ENCODE results near the gene UVSSA.
"Not testable (repeated sequence)": the region's sequence is repeated elsewhere in the genome, so short reads cannot be mapped to it uniquely, and the experiment has no call there.

The UVSSA gene

DNA sequence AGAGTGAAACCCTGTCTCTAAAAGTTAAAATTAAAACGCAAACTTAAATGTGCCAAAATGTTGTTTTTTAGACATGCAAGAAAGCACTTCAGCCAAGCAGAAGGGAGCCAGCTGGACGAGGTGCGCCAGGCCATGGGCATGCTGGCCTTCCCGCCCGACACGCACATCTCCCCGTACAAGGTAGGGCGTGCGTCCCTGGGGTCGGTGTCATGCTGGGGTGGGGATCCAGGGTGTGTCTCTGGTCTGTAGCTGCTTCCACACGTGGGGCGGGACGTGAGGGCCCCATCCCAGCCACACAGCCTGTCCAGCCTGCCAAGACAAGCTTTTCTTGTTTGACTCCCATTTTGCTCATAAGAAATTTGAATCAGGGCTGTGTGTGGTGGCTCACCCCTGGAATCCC is 14.3 kb upstream of the UVSSA start:
- DNase-seq = no peak

GRCh38 chr4:1333256-1333655 is 13.8 kb upstream of the UVSSA start:
- no peak for DNase-seq

DNA sequence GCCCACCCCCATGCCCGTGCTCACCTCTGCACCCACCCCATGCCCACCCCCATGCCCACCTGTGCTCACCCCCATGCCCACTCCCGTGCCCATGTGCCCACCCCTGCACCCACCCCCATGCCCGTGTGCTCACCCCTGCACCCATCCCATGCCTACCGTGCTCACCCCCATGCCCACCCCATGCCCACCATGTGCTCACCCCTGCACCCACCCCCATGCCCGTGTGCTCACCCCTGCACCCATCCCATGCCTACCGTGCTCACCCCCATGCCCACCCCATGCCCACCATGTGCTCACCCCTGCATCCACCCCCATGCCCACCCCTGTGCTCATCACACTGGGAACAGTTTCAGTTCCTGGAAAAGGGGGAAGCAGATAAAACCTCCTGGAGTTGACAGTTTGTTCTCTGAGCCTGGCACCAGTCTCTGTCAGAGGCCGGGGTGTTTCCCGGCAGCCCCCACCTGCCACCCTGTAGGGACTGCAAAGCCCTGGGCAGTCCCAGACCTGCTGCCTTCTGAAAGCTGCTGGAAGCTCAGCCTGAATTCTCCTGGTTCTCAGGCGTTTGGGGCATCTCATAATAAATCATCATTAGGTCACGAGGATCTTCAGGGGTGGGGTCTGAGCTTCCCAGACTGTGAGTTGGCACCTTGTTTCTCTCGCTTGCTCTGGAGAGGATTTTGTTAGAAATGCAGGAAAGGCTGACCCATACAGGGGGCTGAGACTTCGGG is 13.0 kb upstream of the UVSSA start:
- DNase-seq = not testable (repeated sequence)

DNA sequence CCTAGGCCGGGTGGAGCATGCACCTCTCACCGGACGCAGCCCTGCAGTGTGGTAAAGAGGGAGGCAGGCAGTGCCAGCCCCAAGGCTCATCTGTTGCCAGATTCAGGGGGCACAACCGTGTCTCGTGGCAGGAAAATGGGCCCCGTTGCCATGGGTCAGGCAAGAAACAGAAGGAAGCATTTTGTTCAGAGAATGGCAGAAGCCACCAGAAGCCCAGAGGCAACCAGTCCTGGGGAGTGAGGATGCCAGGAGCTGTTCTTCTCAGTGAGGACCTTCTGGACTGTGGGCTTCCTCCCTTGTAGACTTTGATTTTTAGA is 12.5 kb upstream of the UVSSA start:
- no peak for DNase-seq

- not testable (repeated sequence) for DNase-seq
Observed at GRCh38 chr4:1335193-1335883, 11.7 kb upstream of the UVSSA start.

- DNase-seq = no peak
Observed at GRCh38 chr4:1336088-1336491, 10.9 kb upstream of the UVSSA start.

DNA sequence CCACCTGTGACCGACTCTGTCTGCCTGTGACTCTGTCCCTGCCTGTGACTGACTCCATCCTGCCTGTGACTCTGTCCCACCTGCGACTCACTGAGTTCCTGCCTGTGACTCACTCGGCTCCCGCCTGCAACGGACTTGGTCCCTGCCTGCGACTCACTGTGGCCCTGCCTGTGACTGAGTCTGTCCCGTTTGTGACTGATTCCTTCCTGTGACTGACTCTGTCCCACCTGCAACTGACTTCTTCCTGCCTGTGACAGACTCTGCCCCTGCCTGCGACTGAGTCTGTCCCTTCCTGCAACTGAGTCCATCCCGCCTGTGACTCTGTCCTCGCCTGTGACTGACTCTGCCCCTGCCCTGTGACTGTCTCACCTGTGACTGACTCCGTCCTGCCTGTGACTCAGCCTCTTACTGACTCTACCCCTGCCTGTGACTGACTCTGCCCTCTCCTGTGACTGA is 9.6 kb upstream of the UVSSA start:
- no peak for DNase-seq

DNA sequence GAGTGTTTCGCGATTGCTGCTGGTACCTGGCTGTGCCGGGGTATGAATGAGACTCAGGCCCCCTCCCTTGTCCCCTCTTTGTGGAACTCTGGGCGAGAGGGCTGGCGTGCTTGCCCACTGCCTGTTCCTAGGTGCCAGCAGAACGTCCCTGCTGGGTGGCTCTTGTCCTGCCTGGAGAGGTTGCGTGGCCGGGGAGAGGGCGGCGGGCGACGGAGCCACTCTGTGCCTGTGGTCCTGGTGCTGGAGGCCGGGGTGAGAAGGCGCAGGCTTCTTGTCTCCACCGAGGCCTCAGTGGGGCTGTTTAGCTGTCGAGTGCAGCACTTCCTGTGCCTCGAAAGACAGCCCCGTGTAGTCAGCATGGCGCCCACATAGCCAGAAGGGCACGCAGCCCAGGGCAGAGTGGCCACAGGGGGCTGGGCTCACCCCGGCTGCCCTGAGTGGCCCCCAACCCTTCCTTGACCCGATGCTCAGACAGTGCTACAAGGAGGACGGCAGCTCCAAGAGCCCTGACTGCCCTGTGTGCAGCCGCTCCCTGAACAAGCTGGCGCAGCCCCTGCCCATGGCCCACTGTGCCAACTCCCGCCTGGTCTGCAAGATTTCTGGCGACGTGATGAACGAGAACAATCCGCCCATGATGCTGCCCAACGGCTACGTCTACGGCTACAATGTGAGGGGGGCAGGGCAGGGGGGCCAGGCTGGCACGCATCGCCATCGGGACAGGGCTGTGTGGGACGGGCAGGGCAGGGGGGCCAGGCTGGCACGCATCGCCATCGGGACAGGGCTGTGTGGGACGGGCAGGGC is 8.9 kb upstream of the UVSSA start:
- no peak for DNase-seq

DNA sequence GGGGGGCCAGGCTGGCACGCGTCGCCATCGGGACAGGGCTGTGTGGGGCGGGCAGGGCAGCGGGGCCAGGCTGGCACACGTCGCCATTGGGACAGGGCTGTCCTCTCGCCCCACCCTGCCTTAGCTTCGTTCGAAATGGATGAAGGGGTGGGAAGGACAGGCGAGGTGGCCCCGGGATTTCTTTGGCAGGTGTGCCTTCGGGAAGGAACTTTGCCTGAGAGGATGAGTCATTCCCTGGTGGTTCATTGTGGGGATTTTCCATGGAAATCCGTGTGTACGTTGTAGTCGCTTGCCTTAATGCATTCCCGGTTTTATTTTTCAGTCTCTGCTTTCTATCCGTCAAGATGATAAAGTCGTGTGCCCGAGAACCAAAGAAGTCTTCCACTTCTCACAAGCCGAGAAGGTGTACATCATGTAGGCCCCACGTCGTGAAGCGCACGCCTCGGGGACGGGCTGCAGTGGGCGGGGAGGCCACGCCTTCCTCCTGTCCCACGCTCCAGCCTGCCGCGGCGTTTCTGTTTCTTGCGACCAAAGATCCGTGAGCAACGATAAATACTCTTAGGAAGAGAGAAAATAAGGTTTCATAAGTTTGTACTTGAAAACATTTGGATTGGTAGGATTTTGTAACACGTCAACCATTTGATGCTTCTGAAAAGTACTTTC is 8.1 kb upstream of the UVSSA start:
- DNase-seq = no peak

DNA sequence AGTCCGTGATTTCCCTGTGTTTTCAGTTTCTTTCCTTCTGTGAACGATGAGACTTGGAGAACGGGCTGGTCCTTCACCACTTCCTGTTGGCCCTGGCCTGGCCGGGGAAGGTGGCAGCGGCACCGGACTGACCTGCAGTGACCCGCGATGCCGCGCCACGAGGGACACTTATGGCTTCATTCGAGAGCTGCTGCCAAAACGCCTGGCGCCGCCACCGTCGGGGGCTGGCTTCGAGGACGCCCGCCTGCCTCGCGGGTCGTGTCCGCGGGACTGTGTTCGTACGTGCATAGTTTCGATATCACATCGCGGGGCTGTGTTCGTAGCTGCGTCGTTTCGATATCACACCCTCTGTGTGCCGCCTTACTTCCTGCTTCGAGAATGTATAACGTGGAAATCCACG is 7.5 kb upstream of the UVSSA start:
- DNase-seq = no peak

GRCh38 chr4:1340181-1340747 is 6.7 kb upstream of the UVSSA start:
- DNase-seq = no peak

DNA sequence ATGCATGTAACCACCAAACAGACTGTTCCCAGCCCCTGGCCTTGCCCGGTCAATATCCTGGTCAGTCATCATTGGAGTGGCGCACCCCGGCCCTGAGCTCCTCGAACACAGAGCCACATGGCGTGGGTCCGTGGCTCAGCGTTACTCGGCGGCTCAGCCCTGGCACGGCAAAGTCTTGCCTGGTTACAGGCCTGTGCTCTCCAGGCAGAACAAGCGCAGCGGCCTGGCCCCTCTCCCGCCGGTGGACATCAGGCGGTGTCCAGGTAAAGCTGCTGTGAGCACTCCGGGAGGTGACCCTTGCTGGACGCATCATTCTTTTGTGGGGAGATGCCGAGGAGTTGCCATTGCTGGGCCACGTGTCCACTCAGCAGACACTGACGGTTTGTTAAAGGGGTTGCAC is 6.1 kb upstream of the UVSSA start:
- DNase-seq = no peak

- no peak for DNase-seq
Observed at GRCh38 chr4:1342003-1342402, 5.0 kb upstream of the UVSSA start.

GRCh38 chr4:1344696-1345095 is 2.3 kb upstream of the UVSSA start:
- no peak for DNase-seq

- DNase-seq = no peak
Observed at GRCh38 chr4:1345903-1346780, 866 bp upstream of the UVSSA start.

- DNase-seq = no peak
Observed at GRCh38 chr4:1347410-1347864, 429 bp downstream of the UVSSA start.

- DNase-seq = no peak
Observed at GRCh38 chr4:1348014-1348513, 1.1 kb downstream of the UVSSA start.

- no peak for DNase-seq
Observed at GRCh38 chr4:1348746-1349145, 1.7 kb downstream of the UVSSA start.

DNA sequence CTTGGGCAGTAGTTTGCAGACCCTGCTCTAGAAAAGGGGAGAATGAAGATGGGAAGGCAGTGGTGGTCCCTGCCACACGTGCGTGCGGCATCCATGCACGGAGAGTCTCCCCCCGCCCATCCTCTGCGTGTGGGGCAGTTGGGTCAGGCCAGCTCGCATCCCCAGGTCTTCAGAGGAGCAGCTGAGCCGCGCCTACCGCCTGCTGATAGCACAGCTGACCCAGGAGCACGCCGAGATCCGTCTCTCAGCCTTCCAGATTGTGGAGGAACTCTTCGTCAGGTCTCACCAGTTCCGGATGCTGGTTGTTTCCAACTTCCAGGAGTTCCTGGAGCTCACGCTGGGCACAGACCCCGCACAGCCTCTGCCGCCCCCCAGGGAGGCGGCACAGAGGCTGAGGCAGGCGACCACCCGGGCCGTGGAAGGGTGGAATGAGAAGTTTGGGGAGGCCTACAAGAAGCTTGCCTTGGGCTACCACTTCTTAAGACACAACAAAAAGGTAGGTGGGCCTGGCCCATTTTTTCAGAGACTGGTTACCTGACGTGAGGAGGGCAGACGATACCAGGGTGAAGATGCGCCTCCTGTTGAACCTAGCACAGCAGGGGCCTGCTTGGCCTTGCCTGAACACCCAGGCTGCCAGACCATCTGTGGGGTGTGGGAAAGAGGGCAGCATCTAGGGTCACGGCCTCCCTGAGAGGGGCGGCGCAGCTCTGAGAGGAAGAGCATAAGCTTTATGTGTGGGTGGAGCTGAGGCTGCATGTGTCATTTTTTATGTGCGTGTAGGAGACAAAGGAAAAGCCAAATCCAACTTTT is 2.6 kb downstream of the UVSSA start:
- no peak for DNase-seq

DNA sequence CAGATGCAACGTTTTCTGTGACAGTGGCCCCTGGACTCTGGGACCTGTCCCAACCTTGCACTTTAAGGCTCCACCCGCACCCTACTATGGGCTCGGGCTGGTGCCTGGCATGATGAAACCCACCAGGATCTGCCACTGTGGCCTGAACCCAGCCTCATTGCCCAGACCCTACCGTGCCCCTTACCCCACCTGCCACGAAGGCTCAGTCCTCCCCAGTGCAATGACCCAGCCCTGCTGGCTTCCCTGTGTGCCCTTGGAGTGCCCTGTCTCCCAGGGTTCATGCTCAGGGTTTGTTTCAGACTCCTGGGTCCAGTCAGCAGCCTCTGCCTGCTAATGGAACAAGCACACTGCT is 3.1 kb downstream of the UVSSA start:
- DNase-seq = no peak

Measured in NCI-H1436 treated with DMSO at 0.1 percent for 48 hours (cell line).